ENCODE data around the gene TRIM49B.
"Not testable (repeated sequence)": the region's sequence is repeated elsewhere in the genome, so short reads cannot be mapped to it uniquely, and the experiment has no call there.

TRIM49B gene

GRCh38 chr11:49028523-49028922 lies at the start of gene TRIM49B:
TRIM49B (plus strand) TSS chr11:49028823; CDS start chr11:49031600, 2,777 bp downstream.
- DNase-seq: not testable (repeated sequence)

GRCh38 chr11:48983785-48984184 lies 44.8 kb upstream of the TRIM49B start, which contains the start of gene TRIM51G:
TRIM51G (minus strand) TSS chr11:48983885; CDS start chr11:48981695, 2,190 bp downstream.
- DNase-seq: not testable (repeated sequence)

- DNase-seq: not testable (repeated sequence)
Measured at GRCh38 chr11:49048229-49048628, 19.6 kb downstream of the TRIM49B start.

GRCh38 chr11:49049821-49050220 lies 21.2 kb downstream of the TRIM49B start:
- not testable (repeated sequence) for DNase-seq

GRCh38 chr11:49059012-49059411 lies 30.4 kb downstream of the TRIM49B start, which contains the start of gene TRIM64C:
TRIM64C (minus strand) TSS chr11:49059112; CDS start chr11:49059112, 0 bp downstream.
- DNase-seq: not testable (repeated sequence)

GRCh38 chr11:49069897-49070296 lies 41.3 kb downstream of the TRIM49B start:
- DNase-seq: not testable (repeated sequence)
